Activated CD8-positive, alpha-beta memory T cell treated with anti-CD3 and anti-CD28 coated beads for 36 hours (primary cell): ENCODE measurements around the gene CPEB3. TPM values are rescaled to one million over a fixed set of nuclear protein-coding genes. Genes with fewer than 3 reads are reported as not detected.
"Not testable (repeated sequence)": the region's sequence is repeated elsewhere in the genome, so short reads cannot be mapped to it uniquely, and the experiment has no call there.

Experiments
- CTCF ChIA-PET: fragments of 350-600 bp; sonication (Branson Sonifier 250); formaldehyde crosslinking; loops from one replicate; lab custom pipeline; 2021; ENCODE audit warnings: antibody characterized with exemption; lab: Charles Lee
- POLR2A ChIA-PET: fragments of 350-600 bp; sonication (Branson Sonifier 250); formaldehyde crosslinking; loops from one replicate; lab custom pipeline; 2021; ENCODE audit warnings: antibody characterized with exemption; lab: Charles Lee
- total RNA-seq, 2 experiments: library from RNA; stranded (reverse); gene quantifications; one replicate each; pipeline ENCODE4 v1.2.3, GENCODE V29; 2021

CPEB3 gene
- total RNA-seq, 2 experiments from 2014 or later = 1.8 to 2.1 TPM

- ChIA-PET CTCF (interaction anchor here (0.5 kb wide), 1 partner anchor 114 kb away, joined by 5 read pairs; no protein-coding TSS in a partner anchor), POLR2A (interaction anchor here (0.7 kb wide), 1 partner anchor 1448 kb away, joined by 3 read pairs; no protein-coding TSS in a partner anchor)
These were observed 210.6 kb downstream of the CPEB3 start for GRCh38 chr10:92080244-92080643.

GRCh38 chr10:92079003-92079402, 211.9 kb downstream of the CPEB3 start:
- CTCF ChIA-PET = no interaction called here

GRCh38 chr10:92076722-92077121, 214.2 kb downstream of the CPEB3 start:
- CTCF ChIA-PET = interaction anchor here (1.1 kb wide), 1 partner anchor 11 kb away, joined by 6 read pairs; no protein-coding TSS in a partner anchor
- POLR2A ChIA-PET = no interaction called here

More at GRCh38 chr10:92079003-92079402, 211.9 kb downstream of the CPEB3 start:
- POLR2A ChIA-PET = interaction anchor here (0.5 kb wide), 1 partner anchor 127 kb away, joined by 3 read pairs; no protein-coding TSS in a partner anchor

GRCh38 chr10:92075829-92076228, 215.0 kb downstream of the CPEB3 start:
- CTCF ChIA-PET = no interaction called here
- POLR2A ChIA-PET = no interaction called here

- ChIA-PET POLR2A (no interaction called here), CTCF (no interaction called here)
These were observed 216.6 kb downstream of the CPEB3 start for GRCh38 chr10:92074126-92074887.

- CTCF ChIA-PET = interaction anchor here (0.6 kb wide), 1 partner anchor 198 kb away, joined by 3 read pairs; no protein-coding TSS in a partner anchor
- POLR2A ChIA-PET = no interaction called here
These were observed 222.0 kb downstream of the CPEB3 start for GRCh38 chr10:92068900-92069299.

- CTCF ChIA-PET = no interaction called here
These were observed 224.5 kb downstream of the CPEB3 start for GRCh38 chr10:92066386-92066785.

GRCh38 chr10:92064506-92064905, 226.4 kb downstream of the CPEB3 start:
- CTCF ChIA-PET = no interaction called here
- POLR2A ChIA-PET = no interaction called here

More at GRCh38 chr10:92066386-92066785, 224.5 kb downstream of the CPEB3 start:
- POLR2A ChIA-PET = no interaction called here

- CTCF ChIA-PET = no interaction called here
- POLR2A ChIA-PET = no interaction called here
These were observed 228.6 kb downstream of the CPEB3 start for GRCh38 chr10:92062273-92062672.

- CTCF ChIA-PET = no interaction called here
- POLR2A ChIA-PET = no interaction called here
These were observed 236.1 kb downstream of the CPEB3 start for GRCh38 chr10:92054807-92055206.

- POLR2A ChIA-PET = interaction anchor here (0.6 kb wide), 1 partner anchor 66 kb away, joined by 4 read pairs; no protein-coding TSS in a partner anchor
- CTCF ChIA-PET = no interaction called here
These were observed 238.1 kb downstream of the CPEB3 start for GRCh38 chr10:92052741-92053140.

- ChIA-PET POLR2A (interaction anchor here (0.6 kb wide), 1 partner anchor 66 kb away, joined by 4 read pairs; no protein-coding TSS in a partner anchor), CTCF (interaction anchor here (0.6 kb wide), 2 partner anchors 88 to 510 kb away, joined by 3 to 4 read pairs; no protein-coding TSS in a partner anchor)
These were observed 238.8 kb downstream of the CPEB3 start for GRCh38 chr10:92052088-92052487.

- ChIA-PET CTCF (no interaction called here), POLR2A (no interaction called here)
These were observed 243.7 kb downstream of the CPEB3 start for GRCh38 chr10:92047215-92047614.

GRCh38 chr10:92045641-92046106, 245.2 kb downstream of the CPEB3 start:
- POLR2A ChIA-PET = no interaction called here
- CTCF ChIA-PET = no interaction called here

GRCh38 chr10:92042541-92042940, 248.3 kb downstream of the CPEB3 start:
- CTCF ChIA-PET = no interaction called here
- POLR2A ChIA-PET = no interaction called here

- POLR2A ChIA-PET = interaction anchor here (0.6 kb wide), 1 partner anchor 78 kb away, joined by 4 read pairs; no protein-coding TSS in a partner anchor
These were observed 251.9 kb downstream of the CPEB3 start for GRCh38 chr10:92038949-92039348.

GRCh38 chr10:92033070-92033469, 257.8 kb downstream of the CPEB3 start:
- CTCF ChIA-PET, POLR2A ChIA-PET: not testable (repeated sequence)

More at GRCh38 chr10:92038949-92039348, 251.9 kb downstream of the CPEB3 start:
- CTCF ChIA-PET = interaction anchor here (1.2 kb wide), 1 partner anchor 31 kb away, joined by 3 read pairs; no protein-coding TSS in a partner anchor

- ChIA-PET CTCF (no interaction called here), POLR2A (no interaction called here)
These were observed 259.3 kb downstream of the CPEB3 start for GRCh38 chr10:92031580-92031979.

- ChIA-PET POLR2A (no interaction called here), CTCF (no interaction called here)
These were observed 263.7 kb downstream of the CPEB3 start for GRCh38 chr10:92027141-92027540.

- POLR2A ChIA-PET = not testable (repeated sequence)
These were observed 265.5 kb downstream of the CPEB3 start for GRCh38 chr10:92025340-92025739.

More at GRCh38 chr10:92025340-92025739, 265.5 kb downstream of the CPEB3 start:
- CTCF ChIA-PET = not testable (repeated sequence)
